CD4-positive, alpha-beta T cell treated with Interleukin-21 for 1 hour (primary cell): ENCODE measurements around the gene CACNA2D1.

ENCODE experiments used
- DNase-seq: peaks from one replicate; pipeline ENCODE4 v3.0.0-alpha.2; 2020

Gene CACNA2D1

DNA sequence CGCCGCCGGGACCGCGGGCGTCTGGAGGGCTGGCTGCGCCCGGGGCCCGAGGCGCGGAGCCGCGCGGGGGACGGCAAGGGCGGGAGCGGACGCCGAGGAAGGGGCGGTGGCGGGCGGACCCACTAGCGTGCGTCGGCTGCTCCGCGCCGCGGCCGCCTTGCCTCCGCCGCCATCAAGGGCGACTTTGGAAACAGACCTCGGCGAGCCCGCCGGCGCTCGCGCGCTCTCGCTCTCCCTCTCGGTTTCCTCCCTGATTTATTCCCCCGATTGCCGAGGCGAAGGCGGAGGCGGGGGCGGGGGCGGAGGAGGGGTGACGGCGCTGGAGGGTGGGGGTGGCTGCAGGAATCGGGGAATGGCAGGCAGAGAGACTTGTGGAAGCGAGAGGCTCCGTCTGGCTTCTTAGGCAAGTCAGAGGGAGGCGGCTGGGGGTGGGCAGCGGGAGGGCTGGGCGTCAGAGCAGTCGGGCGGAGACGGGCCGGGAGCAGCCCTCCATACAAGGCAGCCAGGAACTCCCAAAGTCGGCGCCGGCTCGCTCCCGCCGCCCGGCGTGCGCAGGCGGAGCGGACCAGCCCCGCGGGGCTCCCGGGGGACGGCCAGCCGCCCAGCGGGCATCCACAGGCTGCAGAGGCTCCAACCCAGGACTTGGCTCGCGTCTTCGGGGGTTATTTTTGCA, at the start of gene CACNA2D1:
CACNA2D1 (minus strand) TSS at position 231 of the 673 bp plus-strand sequence.
- DNase-seq = no peak

DNA sequence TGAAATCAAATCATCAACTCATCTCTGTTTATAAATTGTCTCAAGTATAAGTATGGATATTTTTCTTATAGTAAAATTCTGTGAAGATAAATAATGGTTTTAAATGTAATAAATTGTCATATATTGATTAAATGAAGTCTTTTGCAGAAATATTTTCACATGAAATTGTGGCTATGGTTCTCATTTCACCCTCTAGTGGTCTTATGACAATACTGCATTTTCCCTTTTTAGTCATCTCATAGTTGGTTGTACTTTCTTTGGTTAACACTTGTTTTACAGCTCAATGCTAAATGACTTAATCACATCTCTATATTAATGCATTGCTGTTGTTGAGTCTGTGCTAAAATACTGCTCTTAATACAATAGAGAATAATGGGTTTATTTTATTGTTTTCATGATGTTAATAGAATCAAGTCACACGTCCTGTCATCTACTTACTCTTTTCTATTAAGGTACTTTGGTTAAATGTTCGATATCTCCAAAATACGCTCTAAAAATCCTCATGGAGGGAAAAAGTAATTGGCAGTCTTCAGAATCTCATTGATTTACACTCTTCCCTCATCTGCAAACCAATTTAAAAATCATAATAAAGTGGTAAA, 38.0 kb upstream of the CACNA2D1 start:
- no peak for DNase-seq

DNA sequence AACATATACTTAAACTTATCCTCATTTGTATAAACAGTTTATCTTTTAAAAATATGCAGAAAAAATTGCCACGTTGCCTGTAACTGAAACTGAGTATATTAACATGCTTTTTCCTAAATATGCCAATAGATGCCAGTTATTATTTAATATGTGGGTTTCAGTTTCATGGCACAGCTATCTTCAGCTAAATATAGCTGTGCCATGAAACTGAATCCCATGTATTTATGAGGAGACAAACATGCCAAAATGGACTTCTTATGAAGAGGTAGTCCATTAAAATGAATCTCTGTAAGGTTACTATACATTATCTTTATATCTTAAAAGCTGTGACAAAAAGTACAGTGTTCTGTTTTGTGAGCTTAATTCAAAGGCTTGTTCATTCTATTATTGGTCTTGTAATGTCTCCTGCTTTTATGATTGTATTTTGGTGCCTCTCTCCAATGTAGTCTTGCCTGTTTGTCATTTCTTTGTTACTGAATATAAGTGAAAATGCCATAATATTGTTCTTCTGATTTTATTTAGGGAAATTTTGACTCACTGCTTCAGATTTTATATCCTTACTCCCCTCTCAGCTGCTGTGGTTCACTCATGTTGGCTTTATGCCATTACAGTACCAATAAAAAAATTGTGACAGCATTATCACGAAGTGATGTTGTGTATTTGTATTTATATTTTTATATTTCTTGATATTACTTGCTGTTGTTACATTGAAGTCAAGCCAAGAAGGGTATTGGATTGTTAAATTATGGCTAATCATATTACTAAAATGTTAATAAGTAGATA, 34.3 kb upstream of the CACNA2D1 start:
- no peak for DNase-seq

DNA sequence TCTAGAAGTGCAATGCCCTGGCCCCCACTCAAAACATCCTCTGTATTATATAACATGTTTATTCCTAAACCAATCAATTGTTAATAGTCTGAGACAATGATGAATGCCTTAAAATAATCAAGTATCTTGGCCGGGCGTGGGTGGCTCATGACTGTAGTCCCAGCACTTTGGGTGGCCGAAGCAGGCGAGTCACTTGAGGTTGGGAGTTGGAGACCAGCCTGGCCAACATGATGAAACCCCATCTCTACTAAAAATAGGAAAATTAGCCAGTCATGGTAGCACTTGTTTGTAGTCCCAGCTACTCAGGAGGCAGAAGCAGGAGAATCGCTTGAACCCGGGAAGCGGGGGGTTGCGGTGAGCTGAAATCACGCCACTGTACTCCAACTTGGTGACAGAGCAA, 29.4 kb upstream of the CACNA2D1 start:
- DNase-seq = no peak

DNA sequence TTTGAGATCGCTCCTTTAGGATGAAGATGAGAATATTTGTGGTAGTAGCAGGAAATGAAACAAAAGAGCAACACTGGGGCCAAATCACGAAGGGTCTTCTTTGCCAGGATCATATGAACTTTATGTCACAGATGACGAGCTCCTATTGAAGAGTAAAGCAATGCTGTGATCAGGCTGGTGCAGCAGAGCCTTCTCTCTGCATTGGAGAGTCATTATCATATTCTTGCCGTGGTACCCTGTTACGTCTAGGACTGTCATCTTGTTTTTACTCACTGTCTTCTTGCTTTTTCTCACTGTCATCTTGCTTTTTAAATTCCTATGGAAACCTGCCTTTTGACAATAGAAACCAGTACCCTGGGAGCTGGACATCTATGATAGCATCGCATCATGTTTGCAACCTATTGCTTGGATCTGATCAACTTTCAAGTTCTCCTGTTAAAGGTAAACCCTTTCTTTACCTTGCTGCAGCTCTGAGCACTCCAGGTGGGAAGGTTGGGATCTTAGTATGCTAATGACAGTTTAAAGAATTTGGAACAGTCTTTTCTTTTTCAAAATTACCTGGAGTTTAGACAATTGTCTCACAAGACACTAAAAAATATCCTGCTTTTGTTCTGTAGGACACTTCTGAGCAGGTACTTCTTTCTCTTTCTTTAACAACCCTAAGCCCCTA, 27.9 kb upstream of the CACNA2D1 start:
- no peak for DNase-seq

DNA sequence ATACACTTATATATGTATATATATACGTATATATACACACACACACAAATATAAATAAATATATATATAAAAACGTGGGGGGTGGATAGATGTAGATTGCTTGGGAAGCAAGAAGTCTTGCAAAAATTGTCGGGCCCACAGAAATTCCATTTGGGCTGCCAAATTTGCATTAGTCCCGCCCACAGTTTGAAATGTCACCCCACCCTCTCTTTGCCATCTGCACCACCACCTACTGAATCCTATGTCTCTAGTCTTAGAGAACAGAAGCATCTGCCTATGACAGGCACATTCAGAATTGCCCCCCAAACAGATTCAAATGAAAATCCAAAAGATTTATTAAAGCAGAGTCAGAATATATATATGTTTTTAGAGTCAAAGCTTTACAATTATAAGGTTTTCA, 25.6 kb upstream of the CACNA2D1 start:
- DNase-seq = no peak

DNA sequence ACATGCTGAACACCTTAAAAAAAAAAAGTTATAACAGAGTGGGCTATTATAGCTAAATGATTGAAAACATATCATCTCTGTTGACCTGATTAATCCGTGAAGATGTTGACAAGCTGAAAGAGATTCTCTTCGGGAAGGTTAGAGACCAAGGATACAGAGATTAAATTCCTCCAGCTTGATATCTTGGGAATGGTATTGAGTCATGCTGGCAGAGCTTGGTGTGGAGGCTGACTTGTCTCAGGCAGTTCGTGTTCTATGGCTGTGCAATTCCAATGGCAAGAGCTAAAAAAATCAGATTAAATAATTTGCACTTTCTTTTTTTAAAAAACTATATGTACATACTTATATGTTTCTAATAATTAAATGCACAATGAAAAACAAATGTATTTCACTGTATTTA, 24.9 kb upstream of the CACNA2D1 start:
- no peak for DNase-seq

DNA sequence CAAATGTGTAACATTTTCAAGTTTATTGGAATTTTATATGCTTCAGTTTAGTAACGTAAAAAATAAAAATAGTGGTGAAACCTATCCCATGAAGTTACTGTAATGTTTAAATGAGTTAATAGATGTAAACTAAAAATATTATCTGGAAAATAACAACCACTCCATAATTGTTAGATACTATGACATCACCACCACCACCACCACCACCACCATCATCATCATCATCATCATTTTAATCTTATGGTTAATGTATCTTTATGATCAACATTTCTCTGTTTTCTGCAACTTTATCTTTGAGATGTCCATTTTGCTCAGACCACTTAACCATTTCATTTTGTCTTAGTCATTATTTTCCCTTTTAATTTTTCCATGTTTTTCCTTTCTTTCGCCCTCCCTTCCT, 23.4 kb upstream of the CACNA2D1 start:
- no peak for DNase-seq

DNA sequence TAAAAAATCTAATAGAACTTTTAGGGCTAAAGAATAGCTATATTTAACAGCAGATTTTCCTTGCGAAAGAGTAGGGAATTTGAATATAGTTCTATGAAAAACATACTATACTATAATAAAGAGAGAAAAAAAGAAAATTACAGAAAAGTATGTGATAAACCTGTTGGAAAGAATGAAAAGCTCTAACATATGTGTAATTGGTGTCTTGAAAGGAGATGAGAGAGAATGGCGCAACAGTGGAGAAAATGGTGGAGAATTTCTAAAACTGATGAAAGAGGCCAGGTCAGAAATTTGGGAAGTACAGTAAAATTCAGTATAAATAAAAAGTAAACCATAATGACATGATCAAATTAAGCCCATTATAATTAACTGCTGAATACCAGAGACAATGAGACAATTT, 20.8 kb upstream of the CACNA2D1 start:
- no peak for DNase-seq

DNA sequence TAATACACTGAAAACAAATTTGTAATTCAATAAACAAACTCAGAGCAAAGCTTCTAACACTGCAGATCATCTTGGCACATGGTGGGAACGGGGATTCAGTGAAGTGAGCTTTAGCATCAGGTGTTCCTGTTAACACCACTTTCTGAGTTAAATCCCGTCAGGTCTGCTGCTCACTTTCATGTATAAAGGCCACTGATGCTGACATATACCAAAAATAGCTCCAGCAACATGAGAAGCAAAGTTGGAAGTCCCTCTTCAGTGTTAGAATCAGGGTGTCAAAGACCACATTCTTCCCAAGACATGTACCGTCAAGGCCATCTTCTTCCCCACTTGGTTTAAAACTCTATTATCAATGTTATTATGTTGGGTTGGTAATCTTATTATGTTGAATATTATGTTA, 11.7 kb upstream of the CACNA2D1 start:
- DNase-seq = no peak

DNA sequence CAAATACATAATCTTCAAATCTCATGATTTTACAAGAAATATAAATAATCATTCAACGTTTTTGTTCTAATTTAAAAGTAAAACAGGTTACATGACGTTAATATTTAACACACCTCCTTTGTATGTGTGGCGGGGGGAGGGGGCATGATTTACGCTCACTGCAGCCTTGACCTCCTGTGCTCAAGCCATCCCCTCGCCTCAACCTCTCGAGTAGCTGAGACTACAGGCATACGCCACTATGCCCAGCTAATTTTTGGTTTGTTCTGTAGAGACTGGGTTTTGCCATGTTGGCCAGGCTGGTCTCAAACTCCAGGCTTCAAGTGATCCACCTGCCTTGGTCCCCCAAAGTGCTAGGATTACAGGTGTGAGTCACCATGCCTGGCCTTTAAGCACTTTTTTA, 7.2 kb upstream of the CACNA2D1 start:
- DNase-seq = no peak

DNA sequence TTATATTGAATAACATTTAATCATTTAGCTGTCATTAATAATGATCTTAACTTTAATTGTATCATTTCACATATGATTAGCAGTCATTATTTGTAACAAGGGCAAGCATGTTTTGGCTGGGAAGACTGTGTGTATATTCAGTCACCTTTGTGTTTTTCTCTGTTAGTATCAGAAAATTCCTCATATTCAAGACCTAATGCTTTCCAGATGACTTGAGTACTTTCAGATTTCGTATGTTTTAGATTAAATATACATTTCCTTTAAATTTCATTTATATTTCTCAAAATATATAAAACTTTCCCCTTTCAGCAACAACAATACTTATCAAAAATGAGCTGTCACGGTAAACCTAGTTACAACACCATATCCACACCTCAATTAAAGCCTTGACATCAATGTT, 6.3 kb upstream of the CACNA2D1 start:
- DNase-seq = no peak

DNA sequence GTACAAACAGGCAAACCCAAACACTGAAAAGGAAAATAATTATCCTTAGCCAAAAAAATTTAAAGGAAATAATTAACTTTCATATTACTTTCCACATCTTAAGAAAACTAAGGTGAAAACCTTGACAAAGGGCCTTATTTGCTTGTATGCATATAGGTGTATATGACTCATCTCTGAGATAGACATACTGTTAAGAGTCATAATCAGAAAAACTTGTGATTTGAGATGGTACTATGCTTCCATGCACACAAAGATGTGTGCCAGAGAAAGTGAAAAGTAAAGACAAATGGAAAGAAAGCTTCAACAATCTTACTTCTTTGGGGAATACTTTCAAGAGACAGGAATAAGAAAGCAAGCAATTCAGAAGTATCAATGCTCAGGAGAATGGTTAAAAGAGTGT, 3.3 kb upstream of the CACNA2D1 start:
- DNase-seq = no peak

DNA sequence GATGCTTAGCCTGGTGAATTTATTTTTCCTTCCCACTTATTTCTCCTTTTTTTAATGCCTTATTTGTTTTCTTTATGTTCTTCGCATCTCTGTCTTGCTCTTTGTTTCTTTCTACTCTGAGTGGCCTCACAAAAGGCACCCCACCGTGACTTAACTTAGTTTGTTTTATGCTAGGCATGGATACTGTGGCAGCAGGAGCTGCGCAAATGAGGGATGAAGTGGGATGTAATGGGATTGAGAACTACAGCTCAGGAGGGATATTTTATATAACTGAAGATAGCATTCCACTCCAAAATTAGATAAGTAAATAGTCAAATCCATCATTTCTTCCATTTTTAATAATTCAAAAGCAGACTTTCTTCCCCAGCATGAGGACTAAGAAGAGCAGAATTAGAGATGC, 1.7 kb upstream of the CACNA2D1 start:
- no peak for DNase-seq

DNA sequence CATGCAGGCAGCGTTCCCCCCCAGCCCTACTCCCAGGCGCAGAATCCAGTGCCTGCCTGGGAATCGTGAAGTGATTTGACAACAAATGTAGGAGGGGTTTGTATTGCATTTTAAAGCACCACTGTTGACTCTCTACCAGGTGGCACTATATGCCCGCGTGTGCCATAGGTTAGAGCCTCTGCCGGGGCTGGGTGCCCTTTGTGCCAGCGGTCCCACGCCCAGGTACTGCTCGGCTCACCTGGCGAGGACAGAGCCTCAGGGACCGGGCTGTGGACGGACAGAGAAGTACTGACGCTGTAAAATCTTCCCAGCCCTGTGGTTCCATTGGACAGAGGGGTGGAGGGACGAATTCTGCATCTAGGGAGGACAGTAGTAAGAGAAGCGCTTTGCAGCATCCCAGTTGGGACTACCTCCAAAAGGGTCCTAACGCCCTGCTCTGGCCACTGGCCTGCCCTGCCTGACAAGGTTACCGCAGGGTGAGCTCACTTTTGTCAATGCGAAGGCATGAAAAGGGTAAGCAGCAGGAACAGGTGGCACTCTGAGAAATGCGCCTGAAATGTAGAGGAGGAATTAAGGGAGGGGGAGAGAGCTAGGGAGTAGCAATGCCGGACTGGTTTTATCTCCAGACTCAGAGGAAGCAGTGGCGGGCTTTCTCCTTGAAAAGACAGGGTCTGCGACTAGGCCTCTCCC, 788 bp upstream of the CACNA2D1 start:
- no peak for DNase-seq

DNA sequence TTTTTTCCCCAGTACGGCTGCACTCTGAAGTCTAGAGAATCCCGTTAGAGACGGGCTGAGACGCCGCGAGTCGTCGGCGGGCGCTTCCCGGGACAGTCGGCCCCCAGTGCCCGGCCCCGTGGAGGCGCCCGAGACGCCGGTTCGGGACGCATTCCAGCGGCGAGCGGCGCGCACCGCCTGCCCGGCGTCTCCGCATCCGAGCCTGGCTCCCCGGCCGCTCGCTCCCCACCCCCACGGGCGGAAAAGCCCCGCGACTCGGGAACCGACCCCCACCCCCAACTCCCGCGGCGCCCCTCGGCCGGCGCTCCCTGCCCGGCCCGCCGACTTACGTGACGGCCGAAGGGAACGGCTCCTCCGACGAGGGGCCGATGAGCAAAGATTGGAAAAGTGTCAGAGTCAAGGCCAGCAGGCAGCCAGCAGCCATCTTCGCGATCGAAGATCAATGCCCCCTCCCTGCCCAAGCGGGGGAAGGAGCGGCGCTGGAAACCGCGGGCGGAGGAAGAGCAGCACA, 486 bp downstream of the CACNA2D1 start:
- no peak for DNase-seq

DNA sequence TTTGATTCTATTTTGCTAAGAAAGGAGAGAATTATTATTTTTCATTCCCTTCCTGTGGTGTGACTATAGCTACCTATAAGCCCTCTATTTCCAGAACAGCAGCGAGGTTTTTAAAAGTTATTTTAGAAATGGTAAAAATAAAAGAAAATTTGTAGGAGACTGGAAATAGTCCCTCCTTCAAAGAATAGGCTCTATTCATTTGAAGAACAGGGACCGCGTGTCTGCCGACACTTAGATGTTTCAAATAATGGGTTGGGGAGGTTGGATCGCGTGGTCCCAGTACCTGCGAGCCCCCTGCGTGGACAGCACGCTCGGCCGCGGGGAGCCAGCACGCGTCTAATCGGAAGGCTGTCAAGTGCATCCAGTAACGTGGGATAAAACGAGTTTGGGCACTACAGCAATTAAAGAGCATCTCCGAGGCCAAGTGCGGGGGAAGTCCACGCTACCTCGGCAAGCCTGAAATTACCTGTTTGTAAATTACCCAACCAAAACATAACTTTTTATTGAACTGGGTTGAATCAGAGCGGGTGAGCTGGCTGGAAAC, 1.0 kb downstream of the CACNA2D1 start:
- no peak for DNase-seq

DNA sequence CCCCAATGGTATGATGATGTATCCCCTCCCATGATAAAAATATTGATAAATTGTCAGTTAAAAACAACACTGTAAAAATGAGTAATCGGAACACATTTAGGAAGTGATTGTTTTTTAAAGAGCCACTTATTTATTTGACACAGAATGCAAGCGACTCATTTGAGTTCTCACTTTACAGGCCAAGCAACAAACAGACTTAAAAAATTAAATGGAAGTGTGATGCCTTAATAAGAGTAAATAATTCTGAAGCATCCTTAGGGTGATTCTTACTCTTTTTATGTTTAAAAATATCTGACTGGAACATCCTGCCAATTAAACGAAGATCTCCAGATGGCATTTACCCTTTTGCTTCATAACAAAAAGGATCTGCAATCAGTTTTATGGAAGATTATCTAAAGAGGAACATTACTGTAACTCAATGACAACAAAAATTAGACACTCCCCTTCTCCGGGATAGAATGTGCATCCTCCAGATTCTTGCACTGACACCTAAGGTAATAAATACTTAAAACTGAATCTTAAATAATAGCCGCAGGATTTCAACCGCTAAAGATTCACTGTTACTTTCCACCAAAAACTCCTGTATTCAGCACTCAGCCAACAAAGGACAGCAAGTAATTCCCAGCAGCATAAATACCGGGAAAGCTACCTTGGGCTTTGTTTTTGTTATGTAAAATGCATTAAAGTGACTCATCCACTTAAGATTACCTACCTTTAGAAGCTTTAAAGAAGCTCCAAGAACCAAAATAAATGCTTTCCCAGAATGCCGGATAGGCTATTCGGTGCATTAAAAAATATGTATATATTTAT, 1.7 kb downstream of the CACNA2D1 start:
- no peak for DNase-seq

DNA sequence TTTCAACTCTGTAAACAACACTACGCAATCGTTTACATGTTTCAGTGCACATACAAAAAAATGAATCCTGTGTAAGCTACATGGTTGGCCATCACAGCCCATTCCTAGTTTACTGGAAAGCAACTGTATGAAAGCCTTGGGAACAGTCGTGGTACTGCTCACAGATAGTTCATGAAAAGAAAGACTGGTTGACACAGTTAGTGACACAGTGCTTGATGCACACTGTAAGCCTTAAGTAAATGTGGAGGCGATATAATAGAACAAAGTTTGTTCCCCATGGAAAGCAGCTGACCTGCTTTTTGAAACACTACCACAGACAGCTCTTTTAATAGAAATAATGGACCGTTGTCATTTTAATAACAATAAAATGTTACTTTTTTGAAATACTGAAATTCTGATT, 5.1 kb downstream of the CACNA2D1 start:
- DNase-seq = no peak

DNA sequence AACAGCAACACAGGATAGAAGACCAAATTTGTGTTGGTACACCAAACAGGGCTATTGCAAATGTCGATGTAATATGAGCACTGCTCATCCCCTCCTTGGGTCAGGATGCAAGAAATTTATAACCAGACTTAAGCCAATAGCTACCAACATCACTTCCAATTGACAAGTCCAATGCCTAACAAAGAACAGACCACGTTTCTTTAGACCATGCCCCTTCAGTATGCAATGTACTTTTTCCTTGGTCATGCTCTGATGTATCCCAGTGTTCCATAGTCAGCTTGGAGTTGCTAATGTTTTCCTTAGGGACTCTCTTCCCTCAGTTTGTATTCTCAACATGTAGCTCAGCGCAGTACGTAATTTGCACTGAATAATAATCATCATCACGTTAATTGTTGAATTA, 7.8 kb downstream of the CACNA2D1 start:
- no peak for DNase-seq

DNA sequence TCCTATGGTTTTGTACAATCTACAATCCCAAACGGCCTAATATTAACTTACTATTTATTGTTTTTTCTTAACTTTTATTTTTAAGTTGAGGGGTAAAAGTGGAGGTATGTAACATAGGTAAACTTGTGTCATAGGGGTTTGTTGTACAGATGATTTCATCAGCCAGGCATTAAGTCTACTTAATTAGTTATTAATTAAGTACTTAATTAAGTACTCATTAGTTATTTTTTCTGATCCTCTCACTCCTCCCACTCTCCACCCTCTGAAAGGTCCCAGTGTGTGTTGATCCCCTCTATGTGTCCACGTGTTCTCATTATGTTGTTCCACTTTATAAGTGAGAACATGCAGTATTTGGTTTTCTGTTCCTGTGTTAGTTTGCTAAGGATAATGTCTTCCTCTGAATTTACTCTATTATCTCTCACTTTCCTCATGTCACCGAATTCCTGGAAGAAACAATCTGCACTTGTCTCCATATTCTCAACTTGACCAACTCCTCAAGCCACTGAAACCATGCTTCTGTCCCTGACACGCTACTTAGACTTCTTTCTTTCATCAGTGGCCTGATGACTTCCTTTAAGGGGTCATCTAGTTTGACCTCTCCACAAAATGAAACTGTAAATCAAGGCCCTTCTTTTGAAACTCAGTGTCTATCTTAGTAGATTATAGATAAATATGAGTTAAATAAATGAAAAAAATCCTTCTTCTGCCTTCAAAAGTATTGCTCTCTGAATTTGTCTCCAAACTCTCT, 9.1 kb downstream of the CACNA2D1 start:
- DNase-seq = no peak
